NAMALWA (cell line): ENCODE results near the gene STEAP1B.

ENCODE experiments used
- DNase-seq: peaks from one replicate; pipeline ENCODE4 v3.0.0-alpha.2; 2015; ENCODE audit warnings: low spot score

STEAP1B gene

GRCh38 chr7:22400150-22400814 lies 99.7 kb downstream of the STEAP1B start:
- DNase-seq = no peak

GRCh38 chr7:22399546-22399945 lies 100.4 kb downstream of the STEAP1B start:
- no peak for DNase-seq

DNA sequence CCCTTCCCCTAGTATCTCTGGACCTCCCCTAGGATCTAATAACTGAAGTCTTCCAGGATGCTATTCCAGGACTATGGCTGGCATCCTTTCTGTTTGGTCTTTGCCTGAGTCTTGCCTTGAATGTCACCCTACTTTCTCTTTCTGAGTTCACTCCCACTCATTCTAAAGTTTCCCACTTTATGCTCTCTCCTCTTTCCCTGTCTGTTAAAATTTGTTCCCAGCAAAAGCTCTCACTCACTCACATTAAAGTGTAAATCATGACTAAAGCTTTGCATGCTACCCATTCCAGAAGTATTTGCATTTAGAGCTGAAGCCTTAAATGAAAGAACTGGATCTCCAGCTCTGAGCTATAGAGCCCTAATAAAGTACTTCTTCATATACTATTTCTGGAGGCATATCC lies 100.9 kb downstream of the STEAP1B start:
- no peak for DNase-seq

GRCh38 chr7:22397981-22398380 lies 102.0 kb downstream of the STEAP1B start:
- DNase-seq = no peak

GRCh38 chr7:22395222-22395621 lies 104.8 kb downstream of the STEAP1B start:
- no peak for DNase-seq

DNA sequence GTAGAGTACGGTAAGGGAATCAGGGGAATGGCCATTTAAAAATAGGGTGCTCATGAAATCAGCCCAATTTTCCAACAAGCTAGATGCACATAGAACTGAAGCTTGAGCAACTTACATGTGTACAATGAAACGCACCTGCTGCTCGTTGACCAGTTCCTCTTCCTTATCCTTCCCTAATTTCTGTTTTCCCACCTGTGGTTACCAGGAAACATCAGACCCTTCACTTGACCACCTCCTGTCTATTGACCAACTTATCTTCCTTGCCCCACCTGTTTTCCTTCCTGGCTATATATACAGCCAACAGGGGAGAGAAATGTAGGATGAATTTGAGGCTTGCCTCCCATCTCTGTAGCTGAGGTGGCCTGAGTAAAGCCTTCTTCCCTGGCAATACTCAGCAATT lies 105.2 kb downstream of the STEAP1B start:
- no peak for DNase-seq

DNA sequence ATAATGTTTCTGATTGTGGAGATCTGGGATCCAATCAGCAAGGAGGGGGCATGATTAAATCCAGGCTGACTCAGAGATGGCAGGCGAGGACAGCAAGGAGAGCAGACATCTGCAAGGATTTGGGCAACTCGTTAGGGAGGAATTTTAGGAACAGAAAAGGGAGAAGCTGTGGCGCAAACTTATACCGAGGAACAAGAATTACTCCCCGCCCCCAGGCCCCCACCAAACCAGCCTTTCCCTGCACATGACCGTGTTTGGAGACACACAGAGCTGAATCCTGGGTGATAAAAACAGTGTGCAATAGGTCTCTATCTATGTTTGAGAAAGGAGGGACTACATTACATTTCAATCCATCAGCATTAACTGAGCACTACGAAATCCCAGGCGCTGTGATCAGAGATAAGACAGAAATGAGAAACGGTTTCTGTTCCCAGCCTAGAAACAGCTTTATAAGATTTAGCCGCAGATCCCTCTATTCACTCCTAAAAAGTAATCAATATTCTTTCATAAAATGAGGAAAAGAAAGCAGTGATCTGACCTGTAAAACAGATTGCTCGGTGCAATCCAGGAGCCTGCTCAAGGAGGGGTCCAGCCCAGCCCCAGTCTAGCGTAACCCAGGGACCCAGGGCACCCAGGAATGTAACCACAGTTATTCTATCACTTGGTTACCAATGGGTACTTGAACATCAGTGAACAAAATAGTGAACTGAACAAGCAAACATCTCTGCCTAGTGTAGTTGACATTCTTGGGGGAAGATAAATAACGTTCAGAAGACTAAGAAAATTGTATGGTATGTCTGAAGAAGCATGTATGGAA lies 105.9 kb downstream of the STEAP1B start:
- DNase-seq = no peak

DNA sequence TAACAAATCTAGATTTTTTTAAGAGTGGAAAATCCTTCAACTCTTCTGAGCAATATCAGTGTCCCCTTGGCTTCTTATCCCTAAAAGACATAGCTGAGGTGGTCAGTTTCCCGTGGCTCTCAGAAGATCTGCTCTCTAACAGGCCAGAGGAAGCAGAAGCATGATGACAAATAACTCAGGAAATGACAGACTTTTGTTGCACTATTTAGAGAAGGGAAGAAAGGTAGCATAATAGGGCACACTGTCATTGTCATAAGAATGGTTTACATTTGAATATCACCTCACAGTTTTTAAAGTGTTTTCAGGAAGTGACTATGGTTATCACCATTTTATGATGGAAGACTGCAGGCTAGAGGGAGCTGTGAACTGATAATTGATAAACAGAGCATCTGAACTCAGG lies 109.5 kb downstream of the STEAP1B start:
- DNase-seq = no peak

DNA sequence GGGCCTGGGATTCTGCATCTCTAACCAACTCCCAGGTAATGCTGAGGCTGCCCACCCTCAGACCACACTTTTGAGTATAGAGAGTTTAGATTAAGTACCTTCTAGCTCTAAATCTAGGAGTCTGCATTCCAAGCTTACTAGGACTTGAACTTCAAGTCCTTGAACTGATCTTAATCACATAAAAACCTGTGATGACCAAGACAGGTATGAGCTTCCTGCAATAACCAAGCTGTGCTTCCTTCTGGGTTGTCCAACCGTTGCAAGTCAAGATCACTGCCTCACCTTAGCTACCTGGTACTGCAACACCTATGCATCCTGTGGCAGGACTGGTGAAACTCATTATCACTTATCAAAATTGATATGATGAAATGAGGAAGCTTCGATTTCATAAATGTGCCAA lies 110.1 kb downstream of the STEAP1B start:
- DNase-seq = no peak

GRCh38 chr7:22387583-22387982 lies 112.4 kb downstream of the STEAP1B start:
- DNase-seq = no peak

- no peak for DNase-seq
These were observed 113.1 kb downstream of the STEAP1B start for GRCh38 chr7:22386865-22387264.

DNA sequence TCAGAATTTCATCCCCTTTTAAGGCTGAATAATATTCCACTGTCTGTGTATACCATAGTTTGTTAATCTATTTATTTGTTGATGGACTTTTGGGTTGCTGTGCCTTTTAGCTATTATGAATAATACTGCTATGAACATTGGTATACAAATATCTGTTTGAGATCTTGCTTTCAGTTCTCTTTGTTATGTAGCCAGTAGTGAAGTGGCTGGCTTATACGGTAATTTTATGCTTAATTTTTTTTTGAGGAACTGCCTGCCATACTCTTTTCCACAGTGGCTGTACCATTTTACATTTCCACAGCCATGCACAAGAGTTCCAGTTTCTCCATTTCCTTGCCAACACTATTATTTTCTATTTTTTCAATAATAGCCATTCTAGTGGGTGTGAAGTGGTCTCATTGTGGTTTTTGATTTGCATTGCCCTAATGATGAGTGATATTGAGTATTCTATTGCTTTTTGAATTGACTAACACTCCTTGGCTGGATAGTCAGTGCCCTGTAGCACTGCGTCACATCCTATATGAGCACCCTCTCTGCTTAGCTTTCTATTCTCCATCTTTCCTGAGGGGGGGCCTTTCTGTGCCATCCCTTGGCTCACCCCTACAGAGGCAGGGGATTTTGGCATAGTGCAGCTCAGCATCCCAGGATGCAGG lies 113.7 kb downstream of the STEAP1B start:
- no peak for DNase-seq

DNA sequence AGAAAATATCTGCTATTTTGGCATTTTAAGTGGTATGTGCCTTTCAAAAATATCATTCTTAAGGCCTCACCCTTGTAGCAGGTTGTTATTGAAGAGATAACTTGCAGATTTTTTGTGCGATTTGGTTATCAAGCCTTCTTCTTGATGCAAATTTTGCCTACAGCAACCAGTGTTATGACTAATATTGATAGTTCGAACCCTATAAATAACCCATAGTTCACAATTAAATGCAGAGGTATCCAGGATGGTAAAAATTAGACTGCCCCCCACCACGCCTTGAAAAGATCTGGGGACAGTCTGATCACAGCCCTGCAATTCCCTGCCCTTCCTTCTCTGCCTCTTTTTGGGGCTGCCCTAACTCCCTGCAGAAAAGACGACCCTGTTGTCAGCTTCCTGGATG lies 114.7 kb downstream of the STEAP1B start:
- DNase-seq = no peak

DNA sequence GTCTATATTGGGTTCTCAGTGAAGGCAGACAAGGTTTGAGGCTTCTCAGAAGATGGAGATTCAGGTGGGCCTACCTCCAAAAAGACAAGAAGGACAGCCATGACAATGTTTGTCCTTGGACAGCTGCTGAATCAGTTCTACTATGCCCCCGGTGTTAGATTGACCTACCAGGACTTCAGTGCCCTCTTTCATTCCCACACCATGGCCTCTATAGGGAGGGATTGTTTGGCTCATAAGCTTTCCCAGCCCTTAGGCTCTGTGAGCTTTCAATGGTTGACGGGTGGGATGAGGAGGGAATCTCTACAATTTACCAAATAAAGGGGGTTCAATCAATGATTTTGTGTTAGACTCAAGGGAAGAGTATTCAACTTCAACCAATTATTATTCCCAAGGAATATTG lies 119.7 kb downstream of the STEAP1B start:
- DNase-seq = no peak

DNA sequence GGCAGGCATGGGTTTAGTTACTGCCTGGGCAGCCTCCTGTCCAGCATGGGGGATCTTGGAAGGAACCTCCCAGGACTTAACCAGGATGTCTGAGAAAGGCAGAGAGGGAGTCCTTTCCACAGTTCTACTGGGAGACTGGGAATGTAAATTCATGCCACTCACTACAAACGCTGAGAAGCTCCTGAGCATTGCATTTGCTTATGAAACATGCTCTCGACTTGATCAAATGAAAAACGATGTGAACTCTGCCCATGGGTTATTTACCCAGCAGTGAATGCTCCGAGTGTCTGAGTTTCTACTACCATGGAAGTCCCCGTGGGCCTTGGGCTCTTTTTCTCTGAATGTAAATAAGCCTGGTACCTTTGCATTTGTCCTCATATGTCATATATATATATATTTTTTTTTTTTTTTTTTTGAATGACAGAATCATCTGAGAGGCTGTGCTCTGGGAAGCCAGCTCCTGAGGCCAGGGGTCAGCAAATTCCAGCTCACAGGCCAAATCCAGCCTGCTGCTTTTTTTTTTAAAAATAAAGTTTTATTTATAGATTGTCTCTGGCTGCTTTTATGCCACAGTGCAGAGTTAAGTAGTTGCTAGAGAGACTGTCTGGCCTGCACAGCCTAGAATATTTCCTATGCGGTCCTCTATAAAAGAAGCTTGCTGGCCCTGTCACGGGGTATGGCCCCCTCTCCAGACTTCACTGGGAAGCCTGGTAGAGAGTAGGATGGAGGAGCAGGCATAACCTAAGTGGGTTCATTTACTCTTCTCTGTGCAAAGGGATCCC lies 121.6 kb downstream of the STEAP1B start:
- no peak for DNase-seq

- DNase-seq = no peak
These were observed 122.3 kb downstream of the STEAP1B start for GRCh38 chr7:22377703-22378102.

GRCh38 chr7:22375359-22376048 lies 124.5 kb downstream of the STEAP1B start:
- DNase-seq = no peak

GRCh38 chr7:22373911-22374310 lies 126.1 kb downstream of the STEAP1B start:
- DNase-seq = no peak

DNA sequence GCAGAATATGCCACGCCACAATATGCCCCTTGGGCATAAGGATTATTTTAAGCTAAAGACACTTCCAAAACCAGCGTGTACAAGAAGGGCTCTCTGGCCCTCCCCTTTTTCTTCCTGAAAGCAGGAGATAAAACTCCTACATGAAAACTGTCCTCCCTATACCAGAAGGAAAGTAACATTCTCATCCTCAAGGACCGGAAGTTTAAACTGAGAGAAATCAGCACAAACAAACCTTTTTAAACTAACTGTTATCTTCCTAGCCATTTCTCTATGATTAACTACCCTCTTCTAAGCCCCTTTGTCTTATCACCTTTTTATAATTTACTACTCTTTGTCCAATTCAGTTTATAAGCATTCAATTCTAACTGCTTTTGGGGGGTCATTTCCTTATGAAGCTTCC lies 126.6 kb downstream of the STEAP1B start:
- DNase-seq = no peak

DNA sequence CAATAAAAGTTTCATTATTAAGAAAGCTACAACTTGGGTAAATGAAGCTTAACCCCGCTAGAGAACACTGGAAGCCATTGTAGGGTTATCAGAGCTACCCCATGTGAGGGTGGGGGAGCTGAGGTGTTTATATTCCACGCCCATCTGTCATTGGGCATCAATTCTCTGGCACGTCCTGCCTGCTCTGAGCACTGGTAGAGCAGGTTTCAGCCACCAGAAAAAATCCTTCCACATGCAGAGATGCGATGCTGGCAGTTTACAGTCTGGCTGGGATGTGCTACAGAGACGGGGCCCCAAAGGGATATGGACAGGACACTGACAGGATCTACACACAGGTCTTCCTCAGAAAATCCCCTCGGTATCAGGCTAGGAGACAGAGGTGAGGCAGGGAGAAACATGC lies 127.1 kb downstream of the STEAP1B start:
- DNase-seq = no peak

DNA sequence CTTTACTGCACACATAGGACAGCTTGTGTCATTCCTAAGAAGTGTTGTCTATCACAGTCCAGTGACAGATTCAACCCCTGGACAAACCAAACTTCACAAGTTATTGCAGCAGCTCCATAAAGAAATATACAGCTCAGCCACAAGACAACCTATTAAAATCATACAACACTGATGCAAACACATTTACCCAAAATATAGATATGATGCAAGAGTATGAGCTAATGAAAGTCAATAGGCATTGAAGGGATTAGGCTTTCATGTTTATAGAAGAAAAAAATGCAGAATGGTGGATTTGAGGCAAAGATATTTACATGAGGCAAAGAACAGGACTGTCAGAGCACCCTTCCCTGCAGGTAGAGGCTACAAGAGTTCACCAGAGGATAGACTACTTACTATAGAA lies 128.1 kb downstream of the STEAP1B start:
- DNase-seq = no peak
